ENCODE results near the gene PACSIN2.

GRCh38 chr22:43038325-43038724 lies 23.4 kb upstream of the PACSIN2 start:
- TF ChIP-seq, protein P1, sequence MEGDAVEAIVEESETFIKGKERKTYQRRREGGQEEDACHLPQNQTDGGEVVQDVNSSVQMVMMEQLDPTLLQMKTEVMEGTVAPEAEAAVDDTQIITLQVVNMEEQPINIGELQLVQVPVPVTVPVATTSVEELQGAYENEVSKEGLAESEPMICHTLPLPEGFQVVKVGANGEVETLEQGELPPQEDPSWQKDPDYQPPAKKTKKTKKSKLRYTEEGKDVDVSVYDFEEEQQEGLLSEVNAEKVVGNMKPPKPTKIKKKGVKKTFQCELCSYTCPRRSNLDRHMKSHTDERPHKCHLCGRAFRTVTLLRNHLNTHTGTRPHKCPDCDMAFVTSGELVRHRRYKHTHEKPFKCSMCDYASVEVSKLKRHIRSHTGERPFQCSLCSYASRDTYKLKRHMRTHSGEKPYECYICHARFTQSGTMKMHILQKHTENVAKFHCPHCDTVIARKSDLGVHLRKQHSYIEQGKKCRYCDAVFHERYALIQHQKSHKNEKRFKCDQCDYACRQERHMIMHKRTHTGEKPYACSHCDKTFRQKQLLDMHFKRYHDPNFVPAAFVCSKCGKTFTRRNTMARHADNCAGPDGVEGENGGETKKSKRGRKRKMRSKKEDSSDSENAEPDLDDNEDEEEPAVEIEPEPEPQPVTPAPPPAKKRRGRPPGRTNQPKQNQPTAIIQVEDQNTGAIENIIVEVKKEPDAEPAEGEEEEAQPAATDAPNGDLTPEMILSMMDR (IDR thresholded peaks at IDR 0.05): no peak
- TF ChIP-seq POLR2A (IDR thresholded peaks at IDR 0.05): no peak
